ENCODE results near the gene IL33.

The IL33 gene

GRCh38 chr9:6305954-6306563, 90.5 kb downstream of the IL33 start:
- DNase-seq, result no peak
